ENCODE results near the gene ZNF296. TPM values are rescaled to one million over a fixed set of nuclear protein-coding genes. Genes with fewer than 3 reads are reported as not detected.

The ZNF296 gene
- total and polyA plus RNA-seq, 11 donors = 0.16 to 1.2 (median 0.36) TPM; not detected in 2

GRCh38 chr19:45045671-45046353 lies 30.5 kb downstream of the ZNF296 start:
- peaks cover 0 to 63% (median 48%) of the 10 kb centered on the region in 9 donors for H3K36me3 ChIP-seq
- no peak overlapping the region for H3K4me3 ChIP-seq
- no peak for DNase-seq
- intact Hi-C loops (cut with DNase I) = loop anchor here in 1 of 10 donors (10.0 kb wide), 1 partner anchor 141 kb away; the partner anchor contains the start of gene APOE
- peak; percentile 37 to 70 (median 48) for ATAC-seq
- no peaks in the 10 kb centered on the region for H3K9me3 ChIP-seq
- peak overlapping the region in 8 of 12 donors; percentile 1 to 66 (median 38) for H3K27ac ChIP-seq
- TF ChIP-seq POLR2A (IDR thresholded peaks at IDR 0.05) (no peak), CTCF (IDR thresholded peaks at IDR 0.05) (no peak)
- no peaks in the 10 kb centered on the region for H3K27me3 ChIP-seq
- 52 to 75% (median 60%) methylated on average over 13 to 14 of the region's 14 CpGs for WGBS, 4 donors
- H3K4me1 ChIP-seq = peaks cover 0 to 67% (median 45%) of the 10 kb centered on the region in 12 donors

- Histone ChIP-seq H3K4me1 (peaks cover 7 to 57% (median 42%) of the 10 kb centered on the region in 12 donors), H3K4me3 (no peak overlapping the region), H3K27ac (peak overlapping the region in 1 of 12 donors; percentile 97), H3K9me3 (no peaks in the 10 kb centered on the region), H3K36me3 (peaks cover 0 to 80% (median 59%) of the 10 kb centered on the region in 9 donors), H3K27me3 (no peaks in the 10 kb centered on the region)
- TF ChIP-seq CTCF (IDR thresholded peaks at IDR 0.05) (no peak), POLR2A (IDR thresholded peaks at IDR 0.05) (no peak)
- DNase-seq = no peak
- no peak for ATAC-seq
- intact Hi-C loops (cut with DNase I) = loop anchor here in 1 of 10 donors (10.0 kb wide), 1 partner anchor 136 kb away; the partner anchor contains the start of gene APOE
- WGBS, 4 donors = 82 to 87% (median 85%) methylated on average over 6 of the region's 6 CpGs
Observed at GRCh38 chr19:45041125-45041524, 35.2 kb downstream of the ZNF296 start.

GRCh38 chr19:45040059-45040771 lies 36.1 kb downstream of the ZNF296 start:
- H3K36me3 ChIP-seq = peaks cover 0 to 80% (median 55%) of the 10 kb centered on the region in 9 donors
- peaks cover 6 to 47% (median 32%) of the 10 kb centered on the region in 12 donors for H3K4me1 ChIP-seq
- 77 to 87% (median 82%) methylated on average over 19 of the region's 19 CpGs for WGBS, 4 donors

More at GRCh38 chr19:45040059-45040771, 36.1 kb downstream of the ZNF296 start:
- H3K27ac ChIP-seq = peak overlapping the region in 3 of 12 donors; percentile 94 to 97 (median 97)
- H3K27me3 ChIP-seq = no peaks in the 10 kb centered on the region
- peaks cover 0 to 4% (median 0%) of the 10 kb centered on the region in 12 donors for H3K9me3 ChIP-seq
- peak in 2 of 4 donors; percentile 8 to 11 for ATAC-seq
- intact Hi-C loops (cut with DNase I) = loop anchor here in 1 of 10 donors (10.0 kb wide), 1 partner anchor 135 kb away; the partner anchor contains the start of gene APOE
- no peak for DNase-seq
- TF ChIP-seq CTCF (IDR thresholded peaks at IDR 0.05) (no peak), POLR2A (IDR thresholded peaks at IDR 0.05) (no peak)
- peak overlapping the region in 9 of 12 donors; percentile 73 to 99 (median 89) for H3K4me3 ChIP-seq
